ENCODE measurements around the gene TNFRSF18. TPM values are rescaled to one million over a fixed set of nuclear protein-coding genes. Genes with fewer than 3 reads are reported as not detected.

TNFRSF18 gene
- total and polyA plus RNA-seq, 2 donors (not counting 1 experiment from before 2014, with no cell fraction given), result 10.1 to 33.5 TPM

GRCh38 chr1:1153874-1154273 is 52.5 kb downstream of the TNFRSF18 start:
- Mint-ChIP-seq H3K4me3 (no peak overlapping the region), H3K27me3 (no peaks in the 10 kb centered on the region), H3K27ac (peak overlapping the region; percentile 2), H3K9me3 (ENCODE audit: insufficient read depth) (peaks cover 6% of the 10 kb centered on the region), H3K4me1 (peaks cover 2% of the 10 kb centered on the region)
- Histone ChIP-seq H3K79me2 (ENCODE audit: control insufficient read depth, insufficient read depth, low read length) (no peaks in the 10 kb centered on the region), H3K4me1 (ENCODE audit: control insufficient read depth in 2 of 2, insufficient read depth in 2 of 2, low read length in 2 of 2) (peaks cover 8 to 19% of the 10 kb centered on the region in 2 donors), H3K4me3 (ENCODE audit: control extremely low read depth in 1 of 5, extremely low read depth in 1 of 5, insufficient read depth in 1 of 5, low read depth in 2 of 5, low read length in 4 of 5) (no peak overlapping the region), H3K27ac (ENCODE audit: low read length in 2 of 2) (no peak overlapping the region), H3K27me3 (replicated peaks in 1 of 4; ENCODE audit: control extremely low read depth in 1 of 4, control insufficient read depth in 3 of 4, insufficient read depth in 4 of 4, low read length in 3 of 4) (no peaks in the 10 kb centered on the region), H3K4me2 (replicated peaks; ENCODE audit: low read depth, low read length, poor library complexity, severe bottlenecking) (no peak overlapping the region), H3K36me3 (replicated peaks in 1 of 2; ENCODE audit: control extremely low read depth in 1 of 2, control insufficient read depth in 1 of 2, extremely low read depth in 1 of 2, insufficient read depth in 2 of 2, low read length in 1 of 2) (no peaks in the 10 kb centered on the region), H3K9ac (ENCODE audit: low read length) (no peak overlapping the region), H4K20me1 (ENCODE audit: control insufficient read depth, insufficient read depth, low read length, poor library complexity, severe bottlenecking) (no peaks in the 10 kb centered on the region), H3K9me3 (ENCODE audit: control extremely low read depth in 1 of 3, control insufficient read depth in 2 of 3, insufficient read depth in 1 of 3, low read length in 2 of 3) (peaks cover 0 to 34% (median 0%) of the 10 kb centered on the region in 3 donors), H2AFZ (ENCODE audit: insufficient read depth, low read depth, low read length, poor library complexity, severe bottlenecking) (no peak overlapping the region)
- DNase-seq (no peak), ATAC-seq (ENCODE audit: low read depth) (no peak)
- ChIA-PET CTCF (no interaction called here), POLR2A (no interaction called here)
- intact Hi-C loops (cut with micrococcal nuclease), result no loop called here
- TF ChIP-seq EZH2 (IDR thresholded peaks at IDR 0.05; ENCODE audit: borderline replicate concordance, insufficient read depth, low read depth, low read length, poor library complexity, severe bottlenecking) (no peak), CTCF (IDR thresholded peaks at IDR 0.05) (no peak)
- WGBS (ENCODE audit: insufficient coverage), result 88% methylated on average over 3 of the region's 4 CpGs

Small RNAs within 50 kb of the gene (small RNA-seq; reads per million reads assigned to genes)
- gene MIR200A (ENCODE audit: insufficient read length, low read depth, low replicate concordance), result 2.7 reads per million, percentile 38 among the genes with 10 or more reads in this experiment
- not detected for gene MIR200B (ENCODE audit: insufficient read length, low read depth, low replicate concordance)
- gene MIR429 (ENCODE audit: insufficient read length, low read depth, low replicate concordance), result not detected

Other genes with a start within 250 kb of the TNFRSF18 start
- gene NOC2L, start 247.3 kb downstream of the TNFRSF18 start, total RNA-seq, result 64.1 and 69.2 TPM in 2 replicates
- gene NOC2L, start 247.3 kb downstream of the TNFRSF18 start, polyA plus RNA-seq, result 48.0 and 63.3 TPM in 2 replicates
- 21.6 and 30.1 TPM in 2 replicates for gene KLHL17, start 246.0 kb downstream of the TNFRSF18 start, total RNA-seq
- 57.1 and 57.5 TPM in 2 replicates for gene KLHL17, start 246.0 kb downstream of the TNFRSF18 start, polyA plus RNA-seq
- 0.63 and 1.1 TPM in 2 replicates for gene PLEKHN1, start 240.1 kb downstream of the TNFRSF18 start, total RNA-seq
- gene PLEKHN1, start 240.1 kb downstream of the TNFRSF18 start, polyA plus RNA-seq, result 0.36 and 0.37 TPM in 2 replicates
- not detected in 2 replicates for gene PERM1, start 224.5 kb downstream of the TNFRSF18 start, total RNA-seq
- not detected in 2 replicates for gene PERM1, start 224.5 kb downstream of the TNFRSF18 start, polyA plus RNA-seq
- 3.2 and 4.3 TPM in 2 replicates for gene HES4, start 206.5 kb downstream of the TNFRSF18 start, total RNA-seq
- 4.5 and 18.1 TPM in 2 replicates for gene HES4, start 206.5 kb downstream of the TNFRSF18 start, polyA plus RNA-seq
- 25.2 and 28.3 TPM in 2 replicates for gene ISG15, start 193.1 kb downstream of the TNFRSF18 start, total RNA-seq
- 71.2 and 91.4 TPM in 2 replicates for gene ISG15, start 193.1 kb downstream of the TNFRSF18 start, polyA plus RNA-seq
- gene AGRN, start 186.5 kb downstream of the TNFRSF18 start, total RNA-seq, result 31.3 and 32.3 TPM in 2 replicates
- gene AGRN, start 186.5 kb downstream of the TNFRSF18 start, polyA plus RNA-seq, result 7.0 and 7.3 TPM in 2 replicates
- not detected in 2 replicates for gene RNF223, start 132.3 kb downstream of the TNFRSF18 start, total RNA-seq
- gene RNF223, start 132.3 kb downstream of the TNFRSF18 start, polyA plus RNA-seq, result not detected in 2 replicates
- gene C1orf159, start 90.5 kb downstream of the TNFRSF18 start, total RNA-seq, result 23.0 and 25.3 TPM in 2 replicates
- gene C1orf159, start 90.5 kb downstream of the TNFRSF18 start, polyA plus RNA-seq, result 25.6 and 29.6 TPM in 2 replicates
- gene TTLL10, start 32.7 kb downstream of the TNFRSF18 start, total RNA-seq, result 0.37 and 0.61 TPM in 2 replicates
- 0.37 and 0.45 TPM in 2 replicates for gene TTLL10, start 32.7 kb downstream of the TNFRSF18 start, polyA plus RNA-seq
- 1.8 and 2.3 TPM in 2 replicates for gene TNFRSF4, start 7.6 kb upstream of the TNFRSF18 start, total RNA-seq
- gene TNFRSF4, start 7.6 kb upstream of the TNFRSF18 start, polyA plus RNA-seq, result 0.63 and 1.9 TPM in 2 replicates
- gene SDF4, start 25.4 kb upstream of the TNFRSF18 start, total RNA-seq, result 143 and 151 TPM in 2 replicates
- gene SDF4, start 25.4 kb upstream of the TNFRSF18 start, polyA plus RNA-seq, result 100 and 104 TPM in 2 replicates
- gene B3GALT6, start 25.6 kb upstream of the TNFRSF18 start, total RNA-seq, result 21.0 TPM in 2 replicates
- 4.7 and 5.9 TPM in 2 replicates for gene B3GALT6, start 25.6 kb upstream of the TNFRSF18 start, polyA plus RNA-seq
- 3.2 and 6.1 TPM in 2 replicates for gene C1QTNF12, start 40.1 kb upstream of the TNFRSF18 start, total RNA-seq
- 1.2 and 1.8 TPM in 2 replicates for gene C1QTNF12, start 40.1 kb upstream of the TNFRSF18 start, polyA plus RNA-seq
- gene UBE2J2, start 67.3 kb upstream of the TNFRSF18 start, total RNA-seq, result 115 and 120 TPM in 2 replicates
- gene UBE2J2, start 67.3 kb upstream of the TNFRSF18 start, polyA plus RNA-seq, result 32.8 and 40.1 TPM in 2 replicates
- 7.3 and 10.6 TPM in 2 replicates for gene SCNN1D, start 73.8 kb upstream of the TNFRSF18 start, total RNA-seq
- gene SCNN1D, start 73.8 kb upstream of the TNFRSF18 start, polyA plus RNA-seq, result 14.7 and 21.3 TPM in 2 replicates
- gene ACAP3, start 101.3 kb upstream of the TNFRSF18 start, total RNA-seq, result 40.7 and 49.1 TPM in 2 replicates
- 124 and 126 TPM in 2 replicates for gene ACAP3, start 101.3 kb upstream of the TNFRSF18 start, polyA plus RNA-seq
- gene PUSL1, start 102.0 kb upstream of the TNFRSF18 start, total RNA-seq, result 15.7 and 17.9 TPM in 2 replicates
- gene PUSL1, start 102.0 kb upstream of the TNFRSF18 start, polyA plus RNA-seq, result 21.3 and 25.8 TPM in 2 replicates
- gene INTS11, start 118.1 kb upstream of the TNFRSF18 start, total RNA-seq, result 149 and 167 TPM in 2 replicates
- gene INTS11, start 118.1 kb upstream of the TNFRSF18 start, polyA plus RNA-seq, result 245 and 279 TPM in 2 replicates
- gene CPTP, start 118.2 kb upstream of the TNFRSF18 start, total RNA-seq, result 18.8 and 21.6 TPM in 2 replicates
- 8.0 and 17.1 TPM in 2 replicates for gene CPTP, start 118.2 kb upstream of the TNFRSF18 start, polyA plus RNA-seq
- gene TAS1R3, start 124.7 kb upstream of the TNFRSF18 start, total RNA-seq, result 4.0 and 4.1 TPM in 2 replicates
- gene TAS1R3, start 124.7 kb upstream of the TNFRSF18 start, polyA plus RNA-seq, result 5.7 and 11.7 TPM in 2 replicates
- gene DVL1, start 142.8 kb upstream of the TNFRSF18 start, total RNA-seq, result 46.1 and 48.2 TPM in 2 replicates
- gene DVL1, start 142.8 kb upstream of the TNFRSF18 start, polyA plus RNA-seq, result 46.0 and 53.5 TPM in 2 replicates
- gene MXRA8, start 152.0 kb upstream of the TNFRSF18 start, total RNA-seq, result not detected in 2 replicates
- gene MXRA8, start 152.0 kb upstream of the TNFRSF18 start, polyA plus RNA-seq, result 0.10 and 0.25 TPM in 2 replicates
- 61.7 and 67.0 TPM in 2 replicates for gene AURKAIP1, start 168.6 kb upstream of the TNFRSF18 start, total RNA-seq
- 47.3 and 61.1 TPM in 2 replicates for gene AURKAIP1, start 168.6 kb upstream of the TNFRSF18 start, polyA plus RNA-seq
- 347 and 367 TPM in 2 replicates for gene CCNL2, start 192.7 kb upstream of the TNFRSF18 start, total RNA-seq
- 263 and 333 TPM in 2 replicates for gene CCNL2, start 192.7 kb upstream of the TNFRSF18 start, polyA plus RNA-seq
- 119 and 129 TPM in 2 replicates for gene MRPL20, start 200.7 kb upstream of the TNFRSF18 start, total RNA-seq
- gene MRPL20, start 200.7 kb upstream of the TNFRSF18 start, polyA plus RNA-seq, result 55.9 and 59.3 TPM in 2 replicates
- not detected in 2 replicates for gene ANKRD65, start 214.7 kb upstream of the TNFRSF18 start, total RNA-seq
- 0.12 TPM in 1 of 2 replicates, not detected in the other for gene ANKRD65, start 214.7 kb upstream of the TNFRSF18 start, polyA plus RNA-seq
- not detected in 2 replicates for gene VWA1, start 229.1 kb upstream of the TNFRSF18 start, total RNA-seq
- gene VWA1, start 229.1 kb upstream of the TNFRSF18 start, polyA plus RNA-seq, result 0.09 TPM in 1 of 2 replicates, not detected in the other
- 0.20 and 0.56 TPM in 2 replicates for gene ATAD3C, start 243.1 kb upstream of the TNFRSF18 start, total RNA-seq
- 1.1 TPM in 2 replicates for gene ATAD3C, start 243.1 kb upstream of the TNFRSF18 start, polyA plus RNA-seq